Common myeloid progenitor, CD34-positive (primary cell): ENCODE data around the gene GALR3.

Experiments used
- CTCF ChIA-PET: fragments of 350-600 bp; sonication (Branson Sonifier 250); formaldehyde crosslinking; loops from one replicate; lab custom pipeline; 2021; ENCODE audit warnings: antibody characterized with exemption; lab: Charles Lee
- POLR2A ChIA-PET: fragments of 350-600 bp; sonication (Branson Sonifier 250); formaldehyde crosslinking; loops from one replicate; lab custom pipeline; 2021; ENCODE audit warnings: antibody characterized with exemption; lab: Charles Lee
- DNase-seq, 3 donors: peaks; one replicate each; pipeline versions ENCODE4 v3.0.0 to v3.0.0-alpha.2; 2013
- H3K27ac ChIP-seq, 2 experiments: 1 replicate in 1 of 2; 2 replicates in 1 of 2; pipeline ENCODE4 v1.7.0; 2013; ENCODE audit warnings: inconsistent platforms in 2 of 2, low read length in 2 of 2, mild to moderate bottlenecking in 2 of 2, low read depth in 1 of 2, moderate library complexity in 1 of 2; ENCODE audit not compliant: severe bottlenecking in 2 of 2, insufficient read depth in 1 of 2, poor library complexity in 1 of 2
- H3K27me3 ChIP-seq, 5 experiments: replicated peaks in 2 of 5; 1 replicate in 3 of 5; 2 replicates in 2 of 5; pipeline versions ENCODE4 v1.6.1 to v1.7.0; 2013; ENCODE audit warnings: low read length in 4 of 5, mild to moderate bottlenecking in 2 of 5, moderate library complexity in 2 of 5, inconsistent platforms in 1 of 5; ENCODE audit not compliant: insufficient read depth in 5 of 5, control insufficient read depth in 4 of 5
- H3K36me3 ChIP-seq, 4 experiments: 1 replicate in 2 of 4; 2 replicates in 2 of 4; pipeline versions ENCODE4 v1.6.1 to v1.7.0; 2013; ENCODE audit warnings: low read length in 3 of 4, control low read depth in 1 of 4, mild to moderate bottlenecking in 1 of 4; ENCODE audit not compliant: control insufficient read depth in 4 of 4, insufficient read depth in 4 of 4
- H3K4me1 ChIP-seq, 4 experiments: 1 replicate in 3 of 4; 2 replicates in 1 of 4; pipeline versions ENCODE4 v1.6.1 to v1.7.1; 2013; ENCODE audit warnings: low read length in 3 of 4, mild to moderate bottlenecking in 3 of 4, control low read depth in 1 of 4, inconsistent platforms in 1 of 4, moderate library complexity in 1 of 4; ENCODE audit not compliant: control insufficient read depth in 4 of 4, insufficient read depth in 4 of 4; ENCODE audit errors: control extremely low read depth in 1 of 4
- H3K4me3 ChIP-seq, 7 experiments: 1 replicate in 4 of 7; 2 replicates in 3 of 7; pipeline versions ENCODE4 v1.5.1 to v1.7.0; 2013; ENCODE audit warnings: mild to moderate bottlenecking in 7 of 7, low read length in 6 of 7, moderate library complexity in 6 of 7, inconsistent platforms in 2 of 7, low read depth in 2 of 7, control low read depth in 1 of 7; ENCODE audit not compliant: insufficient read depth in 4 of 7, control insufficient read depth in 1 of 7; ENCODE audit errors: extremely low read depth in 1 of 7
- H3K9me3 ChIP-seq, 5 experiments: 1 replicate in 4 of 5; 2 replicates in 1 of 5; pipeline versions ENCODE4 v1.6.1 to v1.7.1; 2013; ENCODE audit warnings: low read length in 4 of 5, mild to moderate bottlenecking in 2 of 5, inconsistent platforms in 1 of 5, low read depth in 1 of 5, moderate library complexity in 1 of 5; ENCODE audit not compliant: control insufficient read depth in 4 of 5, insufficient read depth in 2 of 5; ENCODE audit errors: control extremely low read depth in 1 of 5
- WGBS: methylation state at CpG from one replicate; pipeline ENCODE4 v1.1.5; 2013; ENCODE audit not compliant: insufficient coverage; 5-methylcytosine and 5-hydroxymethylcytosine counted together

GALR3 gene

GRCh38 chr22:37781434-37782059, 41.6 kb upstream of the GALR3 start:
- no peaks in the 10 kb centered on the region for H3K9me3 ChIP-seq
- DNase-seq: peak in 1 of 3 donors; percentile 21
- H3K4me3 ChIP-seq: no peak overlapping the region
- H3K4me1 ChIP-seq: no peaks in the 10 kb centered on the region
- CTCF ChIA-PET: interaction anchor here (0.9 to 1.7 kb wide), 6 partner anchors 10 to 138 kb away, joined by 3 to 5 read pairs (median 4); no protein-coding TSS in a partner anchor
- POLR2A ChIA-PET: no interaction called here
- no peaks in the 10 kb centered on the region for H3K36me3 ChIP-seq
- no peaks in the 10 kb centered on the region for H3K27me3 ChIP-seq
- 97% methylated on average over 13 of the region's 13 CpGs for WGBS
- no peak overlapping the region for H3K27ac ChIP-seq

- Histone ChIP-seq H3K36me3 (no peaks in the 10 kb centered on the region), H3K9me3 (no peaks in the 10 kb centered on the region), H3K4me1 (no peaks in the 10 kb centered on the region), H3K4me3 (no peak overlapping the region), H3K27ac (no peak overlapping the region), H3K27me3 (no peaks in the 10 kb centered on the region)
- ChIA-PET POLR2A (no interaction called here), CTCF (interaction anchor here (1.0 to 1.7 kb wide), 4 partner anchors 9 to 159 kb away, joined by 3 to 5 read pairs (median 3); no protein-coding TSS in a partner anchor)
- no peak for DNase-seq
- 93% methylated on average over 12 of the region's 18 CpGs for WGBS
Observed at GRCh38 chr22:37782340-37783168, 40.6 kb upstream of the GALR3 start.

GRCh38 chr22:37784829-37785495, 38.2 kb upstream of the GALR3 start:
- Histone ChIP-seq H3K4me1 (no peaks in the 10 kb centered on the region), H3K36me3 (no peaks in the 10 kb centered on the region), H3K9me3 (no peaks in the 10 kb centered on the region), H3K4me3 (no peak overlapping the region), H3K27ac (no peak overlapping the region), H3K27me3 (no peaks in the 10 kb centered on the region)
- POLR2A ChIA-PET: no interaction called here
- no peak for DNase-seq
- WGBS: 94% methylated on average over 8 of the region's 11 CpGs
- CTCF ChIA-PET: interaction anchor here (1.5 kb wide), 1 partner anchor 33 kb away, joined by 3 read pairs; no protein-coding TSS in a partner anchor

GRCh38 chr22:37790234-37790633, 32.9 kb upstream of the GALR3 start:
- no peaks in the 10 kb centered on the region for H3K4me1 ChIP-seq
- POLR2A ChIA-PET: no interaction called here

GRCh38 chr22:37792494-37792893, 30.7 kb upstream of the GALR3 start:
- no peak for DNase-seq
- Histone ChIP-seq H3K4me1 (no peaks in the 10 kb centered on the region), H3K27ac (no peak overlapping the region), H3K4me3 (no peak overlapping the region), H3K27me3 (no peaks in the 10 kb centered on the region), H3K36me3 (no peaks in the 10 kb centered on the region), H3K9me3 (no peaks in the 10 kb centered on the region)
- ChIA-PET POLR2A (no interaction called here), CTCF (interaction anchor here (1.0 to 1.4 kb wide), 6 partner anchors 11 to 170 kb away, joined by 3 to 6 read pairs (median 4); no protein-coding TSS in a partner anchor)
- WGBS: no CpG with 5 or more reads among the region's 6 CpGs

More at GRCh38 chr22:37790234-37790633, 32.9 kb upstream of the GALR3 start:
- 71% methylated on average over 2 of the region's 2 CpGs for WGBS
- CTCF ChIA-PET: no interaction called here
- H3K36me3 ChIP-seq: no peaks in the 10 kb centered on the region
- no peaks in the 10 kb centered on the region for H3K9me3 ChIP-seq
- H3K4me3 ChIP-seq: no peak overlapping the region
- no peak overlapping the region for H3K27ac ChIP-seq
- no peak for DNase-seq
- H3K27me3 ChIP-seq: no peaks in the 10 kb centered on the region

- no peak overlapping the region for H3K4me3 ChIP-seq
- no peak overlapping the region for H3K27ac ChIP-seq
- H3K27me3 ChIP-seq: no peaks in the 10 kb centered on the region
- no peak for DNase-seq
- no peaks in the 10 kb centered on the region for H3K36me3 ChIP-seq
- WGBS: no CpG with 5 or more reads among the region's 2 CpGs
- no peaks in the 10 kb centered on the region for H3K9me3 ChIP-seq
- ChIA-PET CTCF (interaction anchor here (0.9 kb wide), 1 partner anchor 11 kb away, joined by 3 read pairs; a partner anchor contains a TSS), POLR2A (no interaction called here)
- H3K4me1 ChIP-seq: no peaks in the 10 kb centered on the region
Observed at GRCh38 chr22:37794376-37794775, 28.8 kb upstream of the GALR3 start.
